Activated CD4-positive, alpha-beta memory T cell treated with anti-CD3 and anti-CD28 coated beads, Interleukin-2, amount 10 ng/mL, durations not matched to agents 7 days and 5 days (primary cell): Measurements from ENCODE around the gene MORN1. TPM values are rescaled to one million over a fixed set of nuclear protein-coding genes. Genes with fewer than 3 reads are reported as not detected.

ENCODE experiments used
- CTCF ChIA-PET: fragments of 350-600 bp; sonication (Branson Sonifier 250); formaldehyde crosslinking; loops from one replicate; lab custom pipeline; 2021; ENCODE audit warnings: antibody characterized with exemption, inconsistent platforms; lab: Charles Lee
- POLR2A ChIA-PET: fragments of 350-600 bp; sonication (Branson Sonifier 250); formaldehyde crosslinking; loops from one replicate; lab custom pipeline; 2021; ENCODE audit warnings: antibody characterized with exemption; lab: Charles Lee
- DNase-seq: peaks from one replicate; pipeline ENCODE4 v3.0.0-alpha.2; 2020
- H3K27ac Mint-ChIP-seq: one replicate; pipeline ENCODE4 v1.8.0; 2021; ENCODE audit warnings: mild to moderate bottlenecking, mixed read lengths
- H3K27me3 Mint-ChIP-seq: one replicate; pipeline ENCODE4 v1.8.0; 2021; ENCODE audit warnings: mixed read lengths
- H3K36me3 Mint-ChIP-seq: one replicate; pipeline ENCODE4 v1.8.0; 2021; ENCODE audit warnings: low read depth, mixed read lengths
- H3K4me1 Mint-ChIP-seq: one replicate; pipeline ENCODE4 v1.8.0; 2021; ENCODE audit warnings: mixed read lengths
- H3K4me3 Mint-ChIP-seq: one replicate; pipeline ENCODE4 v1.8.0; 2021; ENCODE audit warnings: mild to moderate bottlenecking, mixed read lengths
- H3K9me3 Mint-ChIP-seq: one replicate; pipeline ENCODE4 v1.8.0; 2021; ENCODE audit warnings: mixed read lengths
- total RNA-seq, 2 experiments: library from RNA; stranded (reverse); gene quantifications; one replicate each; pipeline ENCODE4 v1.2.3, GENCODE V29; 2021

Gene MORN1
- total RNA-seq, 2 experiments from 2014 or later, result 6.2 to 6.3 TPM

- CTCF ChIA-PET, result interaction anchor here (1.0 to 2.0 kb wide), 3 partner anchors 13 to 119 kb away, joined by 3 to 7 read pairs (median 4); partner anchors contain the start of gene FAAP20
- no peaks in the 10 kb centered on the region for H3K27me3 Mint-ChIP-seq
- peaks cover 15% of the 10 kb centered on the region for H3K4me1 Mint-ChIP-seq
- no peak for DNase-seq
- H3K36me3 Mint-ChIP-seq, result peaks cover 5% of the 10 kb centered on the region
- H3K9me3 Mint-ChIP-seq, result no peaks in the 10 kb centered on the region
- POLR2A ChIA-PET, result interaction anchor here (0.9 to 6.5 kb wide), 6 partner anchors 11 to 115 kb away, joined by 4 to 49 read pairs (median 8); no protein-coding TSS in a partner anchor
- H3K4me3 Mint-ChIP-seq, result no peak overlapping the region
- H3K27ac Mint-ChIP-seq, result no peak overlapping the region
Observed at GRCh38 chr1:2314273-2314802, 77.0 kb downstream of the MORN1 start.

- POLR2A ChIA-PET, result interaction anchor here (1.0 to 6.5 kb wide), 5 partner anchors 10 to 118 kb away, joined by 3 to 49 read pairs (median 7); no protein-coding TSS in a partner anchor
- peak overlapping the region; percentile 17 for H3K4me3 Mint-ChIP-seq
Observed at GRCh38 chr1:2313651-2314261, 77.6 kb downstream of the MORN1 start.

GRCh38 chr1:2312515-2313301, 78.6 kb downstream of the MORN1 start:
- H3K27me3 Mint-ChIP-seq, result no peaks in the 10 kb centered on the region
- no peak overlapping the region for H3K4me3 Mint-ChIP-seq
- POLR2A ChIA-PET, result interaction anchor here (1.2 to 6.5 kb wide), 6 partner anchors 12 to 117 kb away, joined by 3 to 49 read pairs (median 8); no protein-coding TSS in a partner anchor
- peaks cover 17% of the 10 kb centered on the region for H3K36me3 Mint-ChIP-seq
- H3K4me1 Mint-ChIP-seq, result peaks cover 15% of the 10 kb centered on the region
- DNase-seq, result no peak
- CTCF ChIA-PET, result interaction anchor here (0.9 to 1.6 kb wide), 7 partner anchors 21 to 138 kb away, joined by 3 to 10 read pairs (median 4); partner anchors contain the start of gene FAAP20
- H3K9me3 Mint-ChIP-seq, result no peaks in the 10 kb centered on the region
- no peak overlapping the region for H3K27ac Mint-ChIP-seq

More at GRCh38 chr1:2313651-2314261, 77.6 kb downstream of the MORN1 start:
- Mint-ChIP-seq H3K9me3 (no peaks in the 10 kb centered on the region), H3K4me1 (peaks cover 15% of the 10 kb centered on the region), H3K27me3 (no peaks in the 10 kb centered on the region), H3K36me3 (peaks cover 6% of the 10 kb centered on the region), H3K27ac (no peak overlapping the region)
- DNase-seq, result no peak
- CTCF ChIA-PET, result interaction anchor here (1.0 to 1.1 kb wide), 2 partner anchors 13 to 119 kb away, joined by 3 to 4 read pairs; partner anchors contain the start of gene FAAP20

GRCh38 chr1:2312160-2312514, 79.2 kb downstream of the MORN1 start:
- CTCF ChIA-PET, result interaction anchor here (0.9 to 1.6 kb wide), 9 partner anchors 11 to 172 kb away, joined by 3 to 11 read pairs (median 4); partner anchors contain the start of gene FAAP20

GRCh38 chr1:2311184-2312032, 79.9 kb downstream of the MORN1 start:
- ChIA-PET CTCF (interaction anchor here (0.6 to 1.6 kb wide), 10 partner anchors 11 to 493 kb away, joined by 3 to 11 read pairs (median 4); partner anchors contain the start of gene FAAP20), POLR2A (interaction anchor here (0.7 to 6.5 kb wide), 11 partner anchors 11 to 116 kb away, joined by 3 to 49 read pairs (median 5); partner anchors contain the start of gene FAAP20)
- Mint-ChIP-seq H3K36me3 (peaks cover 26% of the 10 kb centered on the region), H3K9me3 (no peaks in the 10 kb centered on the region), H3K27ac (peak overlapping the region; percentile 35), H3K4me3 (no peak overlapping the region), H3K27me3 (no peaks in the 10 kb centered on the region), H3K4me1 (peaks cover 15% of the 10 kb centered on the region)
- peak; percentile 60 for DNase-seq

More at GRCh38 chr1:2312160-2312514, 79.2 kb downstream of the MORN1 start:
- Mint-ChIP-seq H3K9me3 (no peaks in the 10 kb centered on the region), H3K4me3 (no peak overlapping the region), H3K27ac (no peak overlapping the region), H3K27me3 (no peaks in the 10 kb centered on the region), H3K36me3 (peaks cover 22% of the 10 kb centered on the region), H3K4me1 (peaks cover 15% of the 10 kb centered on the region)
- no peak for DNase-seq
- POLR2A ChIA-PET, result interaction anchor here (0.8 to 6.5 kb wide), 10 partner anchors 10 to 117 kb away, joined by 3 to 49 read pairs (median 5); partner anchors contain the start of gene FAAP20

- no peaks in the 10 kb centered on the region for H3K9me3 Mint-ChIP-seq
- peaks cover 30% of the 10 kb centered on the region for H3K36me3 Mint-ChIP-seq
Observed at GRCh38 chr1:2310332-2311183, 80.8 kb downstream of the MORN1 start.

GRCh38 chr1:2308844-2309243, 82.5 kb downstream of the MORN1 start:
- Mint-ChIP-seq H3K27me3 (no peaks in the 10 kb centered on the region), H3K36me3 (peaks cover 41% of the 10 kb centered on the region), H3K9me3 (no peaks in the 10 kb centered on the region), H3K27ac (no peak overlapping the region), H3K4me3 (no peak overlapping the region), H3K4me1 (peaks cover 16% of the 10 kb centered on the region)
- CTCF ChIA-PET, result interaction anchor here (0.6 to 1.7 kb wide), 3 partner anchors 18 to 80 kb away, joined by 3 to 7 read pairs (median 3); no protein-coding TSS in a partner anchor
- DNase-seq, result no peak
- POLR2A ChIA-PET, result interaction anchor here (0.7 kb wide), 1 partner anchor 80 kb away, joined by 3 read pairs; no protein-coding TSS in a partner anchor

More at GRCh38 chr1:2310332-2311183, 80.8 kb downstream of the MORN1 start:
- Mint-ChIP-seq H3K4me3 (no peak overlapping the region), H3K4me1 (peaks cover 16% of the 10 kb centered on the region), H3K27ac (peak overlapping the region; percentile 35), H3K27me3 (no peaks in the 10 kb centered on the region)
- DNase-seq, result no peak
- CTCF ChIA-PET, result interaction anchor here (0.6 to 1.7 kb wide), 3 partner anchors 77 to 492 kb away, joined by 3 to 10 read pairs (median 7); no protein-coding TSS in a partner anchor
- POLR2A ChIA-PET, result interaction anchor here (1.2 to 6.5 kb wide), 3 partner anchors 10 to 77 kb away, joined by 5 to 49 read pairs (median 8); no protein-coding TSS in a partner anchor

GRCh38 chr1:2307972-2308371, 83.4 kb downstream of the MORN1 start:
- ChIA-PET POLR2A (interaction anchor here (0.7 kb wide), 1 partner anchor 79 kb away, joined by 3 read pairs; no protein-coding TSS in a partner anchor), CTCF (no interaction called here)
- Mint-ChIP-seq H3K9me3 (no peaks in the 10 kb centered on the region), H3K4me1 (peaks cover 15% of the 10 kb centered on the region), H3K27me3 (no peaks in the 10 kb centered on the region), H3K36me3 (peaks cover 50% of the 10 kb centered on the region), H3K4me3 (no peak overlapping the region), H3K27ac (no peak overlapping the region)
- no peak for DNase-seq

- peaks cover 15% of the 10 kb centered on the region for H3K4me1 Mint-ChIP-seq
- no peaks in the 10 kb centered on the region for H3K27me3 Mint-ChIP-seq
- peaks cover 50% of the 10 kb centered on the region for H3K36me3 Mint-ChIP-seq
- ChIA-PET CTCF (no interaction called here), POLR2A (no interaction called here)
- no peaks in the 10 kb centered on the region for H3K9me3 Mint-ChIP-seq
- H3K4me3 Mint-ChIP-seq, result no peak overlapping the region
- DNase-seq, result no peak
- H3K27ac Mint-ChIP-seq, result no peak overlapping the region
Observed at GRCh38 chr1:2307064-2307605, 84.2 kb downstream of the MORN1 start.

- CTCF ChIA-PET, result no interaction called here
- Mint-ChIP-seq H3K27me3 (no peaks in the 10 kb centered on the region), H3K36me3 (peaks cover 50% of the 10 kb centered on the region), H3K27ac (no peak overlapping the region), H3K4me1 (peaks cover 19% of the 10 kb centered on the region), H3K9me3 (no peaks in the 10 kb centered on the region), H3K4me3 (no peak overlapping the region)
- no peak for DNase-seq
- POLR2A ChIA-PET, result no interaction called here
Observed at GRCh38 chr1:2306151-2306978, 85.0 kb downstream of the MORN1 start.
